ENCODE results near the gene BRICD5.

DNA sequence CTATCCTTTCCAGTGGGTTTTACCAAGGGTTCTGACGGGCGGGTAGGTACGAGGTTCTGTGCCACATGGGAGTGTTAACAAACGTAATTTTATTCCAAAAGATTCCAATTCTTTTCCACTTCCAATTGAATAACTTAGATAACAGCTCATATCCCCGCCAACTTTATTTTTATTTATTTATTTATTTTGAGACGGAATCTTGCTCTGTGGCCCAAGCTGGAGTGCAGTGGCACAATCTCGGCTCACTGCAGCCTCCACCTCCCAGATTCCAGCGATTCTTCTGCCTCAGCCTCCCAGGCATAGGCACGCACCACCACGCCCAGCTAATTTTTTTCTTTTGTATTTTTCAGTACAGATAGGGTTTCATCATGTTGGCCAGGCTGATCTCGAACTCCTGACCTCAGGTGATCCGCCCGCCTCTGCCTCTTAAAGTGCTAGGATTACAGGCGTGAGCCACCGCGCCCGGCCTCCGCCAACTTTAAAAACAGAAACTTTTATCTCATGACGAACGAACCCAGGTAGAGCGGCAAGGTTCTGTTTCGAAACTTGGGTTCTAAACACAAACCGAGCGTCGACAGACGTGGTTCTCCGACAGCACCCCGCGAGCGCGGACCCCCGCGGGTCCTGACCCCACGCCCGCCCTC lies 40.1 kb upstream of the BRICD5 start:
- TF ChIP-seq, protein P1, sequence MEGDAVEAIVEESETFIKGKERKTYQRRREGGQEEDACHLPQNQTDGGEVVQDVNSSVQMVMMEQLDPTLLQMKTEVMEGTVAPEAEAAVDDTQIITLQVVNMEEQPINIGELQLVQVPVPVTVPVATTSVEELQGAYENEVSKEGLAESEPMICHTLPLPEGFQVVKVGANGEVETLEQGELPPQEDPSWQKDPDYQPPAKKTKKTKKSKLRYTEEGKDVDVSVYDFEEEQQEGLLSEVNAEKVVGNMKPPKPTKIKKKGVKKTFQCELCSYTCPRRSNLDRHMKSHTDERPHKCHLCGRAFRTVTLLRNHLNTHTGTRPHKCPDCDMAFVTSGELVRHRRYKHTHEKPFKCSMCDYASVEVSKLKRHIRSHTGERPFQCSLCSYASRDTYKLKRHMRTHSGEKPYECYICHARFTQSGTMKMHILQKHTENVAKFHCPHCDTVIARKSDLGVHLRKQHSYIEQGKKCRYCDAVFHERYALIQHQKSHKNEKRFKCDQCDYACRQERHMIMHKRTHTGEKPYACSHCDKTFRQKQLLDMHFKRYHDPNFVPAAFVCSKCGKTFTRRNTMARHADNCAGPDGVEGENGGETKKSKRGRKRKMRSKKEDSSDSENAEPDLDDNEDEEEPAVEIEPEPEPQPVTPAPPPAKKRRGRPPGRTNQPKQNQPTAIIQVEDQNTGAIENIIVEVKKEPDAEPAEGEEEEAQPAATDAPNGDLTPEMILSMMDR (conservative IDR thresholded peaks at IDR 0.05 in 1 of 2, IDR thresholded peaks at IDR 0.05 in 1 of 2; ENCODE audit: extremely low read depth in 1 of 2, insufficient read depth in 1 of 2, low read depth in 1 of 2, low read length in 2 of 2), result no peak
- TF ChIP-seq EZH2 (IDR thresholded peaks at IDR 0.05; ENCODE audit: borderline replicate concordance, low read length), result no peak
